HG02678 (cell line): ENCODE data around the gene NPR2.

Experiments used
- ATAC-seq: cut with Tn5 transposase; IDR thresholded peaks from one replicate; pipeline ENCODE4 v1.9.1; 2021; ENCODE audit warnings: mild to moderate bottlenecking, moderate library complexity; ENCODE audit not compliant: unreplicated experiment

Gene NPR2

DNA sequence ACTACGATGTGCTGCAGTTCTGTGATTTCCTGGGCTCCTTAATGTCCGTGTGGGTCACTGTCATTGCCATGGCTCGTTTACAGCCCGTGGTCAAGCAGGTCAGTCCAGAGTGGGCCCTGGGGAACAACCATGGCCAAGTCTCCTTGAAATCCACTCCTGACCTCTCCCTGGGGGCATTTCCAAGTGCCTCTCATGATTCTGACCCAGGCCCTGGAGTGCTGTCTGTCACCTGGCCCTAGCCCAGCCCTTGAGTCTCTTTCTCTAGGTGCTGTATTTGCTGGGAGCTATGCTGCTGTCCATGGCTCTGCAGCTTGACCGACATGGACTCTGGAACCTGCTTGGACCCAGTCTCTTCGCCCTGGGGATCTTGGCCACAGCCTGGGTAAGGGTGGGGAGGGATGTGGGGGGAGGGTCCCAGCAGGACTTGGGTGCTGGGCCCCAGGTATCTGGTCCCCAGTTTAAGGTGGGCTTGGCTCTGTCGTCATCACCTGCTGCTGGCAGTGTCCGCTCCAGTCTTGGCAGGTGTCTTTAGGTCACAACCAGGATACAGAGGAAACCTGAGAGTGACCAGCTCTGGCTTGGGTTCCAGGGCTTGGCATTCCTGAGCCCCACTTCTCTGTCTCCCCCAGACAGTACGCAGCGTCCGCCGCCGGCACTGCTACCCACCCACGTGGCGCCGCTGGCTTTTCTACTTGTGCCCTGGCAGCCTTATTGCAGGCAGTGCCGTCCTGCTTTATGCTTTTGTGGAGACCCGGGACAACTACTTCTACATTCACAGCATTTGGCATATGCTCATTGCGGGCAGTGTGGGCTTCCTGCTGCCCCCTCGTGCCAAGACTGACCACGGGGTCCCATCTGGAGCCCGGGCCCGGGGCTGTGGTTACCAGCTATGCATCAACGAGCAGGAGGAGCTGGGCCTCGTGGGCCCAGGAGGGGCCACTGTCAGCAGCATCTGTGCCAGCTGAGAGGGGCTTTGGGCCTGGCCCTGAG is 61.8 kb downstream of the NPR2 start:
- no peak for ATAC-seq

DNA sequence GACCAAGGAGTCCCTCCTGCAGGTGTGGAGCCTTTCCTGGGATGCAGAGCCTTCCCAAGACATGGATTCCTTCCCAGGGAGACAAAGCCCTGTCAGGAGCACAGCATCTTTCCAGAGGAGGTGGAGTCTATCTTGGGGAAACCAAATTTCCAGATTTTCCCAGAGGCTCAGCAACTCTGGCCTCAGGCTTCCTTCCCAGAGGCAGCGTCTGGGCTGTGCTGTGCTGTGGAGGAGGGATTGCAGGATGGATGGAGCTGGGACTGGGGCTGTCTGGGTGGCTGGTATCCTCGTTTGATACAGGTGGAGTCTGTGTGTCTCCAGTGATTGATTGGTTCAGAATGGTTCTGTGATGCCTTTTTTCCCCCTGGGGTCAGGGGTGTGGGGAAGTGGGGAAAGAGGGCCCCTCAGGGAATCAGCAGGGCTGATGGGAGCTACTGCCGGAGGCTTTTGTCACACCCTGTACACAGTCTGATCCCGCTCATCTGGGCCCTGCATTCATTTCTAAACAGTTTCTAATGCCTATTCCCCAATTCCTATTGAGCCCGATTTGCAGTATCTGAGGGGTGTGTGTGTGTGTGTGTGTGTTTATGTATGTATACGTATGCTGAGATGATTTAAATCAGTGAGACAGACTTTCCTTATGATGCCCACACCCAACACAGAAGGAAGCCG is 62.8 kb downstream of the NPR2 start:
- no peak for ATAC-seq

DNA sequence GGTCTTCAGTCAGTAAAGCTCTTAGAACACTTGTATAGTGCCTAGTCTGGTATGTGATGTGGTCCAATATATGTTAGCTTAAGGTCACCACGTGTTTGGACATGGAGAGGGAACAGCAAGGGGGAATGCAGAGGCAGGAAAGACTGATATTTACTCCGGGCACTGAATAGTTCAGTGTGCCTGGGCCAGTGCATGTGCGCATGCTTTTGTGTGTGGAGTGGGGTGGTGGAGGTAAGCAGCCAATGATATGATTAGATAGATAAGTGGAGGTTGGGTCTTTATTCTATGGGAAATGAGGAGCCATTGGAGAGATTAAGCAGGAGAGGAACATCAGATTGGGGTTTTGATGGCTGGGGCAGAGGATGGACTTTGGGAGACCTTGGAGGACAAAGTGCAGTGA is 64.8 kb downstream of the NPR2 start:
- ATAC-seq, result no peak

DNA sequence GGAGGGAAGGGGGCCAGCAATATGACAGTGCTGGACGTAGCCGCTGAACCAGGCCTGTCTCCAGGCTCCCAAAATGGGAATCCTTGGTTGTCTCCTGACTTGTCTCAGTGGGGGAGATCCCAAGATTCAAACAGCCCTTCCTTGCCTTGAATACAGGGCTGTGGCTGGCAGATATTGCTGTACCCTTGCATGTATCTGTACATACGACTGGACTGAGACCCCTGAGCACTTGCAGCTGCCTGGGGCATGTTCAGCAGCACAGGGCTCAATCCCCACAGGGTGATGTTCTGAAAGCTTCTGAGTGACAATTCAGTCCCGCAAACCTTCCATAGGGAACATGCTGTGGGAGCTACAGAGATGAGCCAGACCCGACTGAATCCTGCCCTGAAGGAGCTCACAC is 65.5 kb downstream of the NPR2 start:
- no peak for ATAC-seq

DNA sequence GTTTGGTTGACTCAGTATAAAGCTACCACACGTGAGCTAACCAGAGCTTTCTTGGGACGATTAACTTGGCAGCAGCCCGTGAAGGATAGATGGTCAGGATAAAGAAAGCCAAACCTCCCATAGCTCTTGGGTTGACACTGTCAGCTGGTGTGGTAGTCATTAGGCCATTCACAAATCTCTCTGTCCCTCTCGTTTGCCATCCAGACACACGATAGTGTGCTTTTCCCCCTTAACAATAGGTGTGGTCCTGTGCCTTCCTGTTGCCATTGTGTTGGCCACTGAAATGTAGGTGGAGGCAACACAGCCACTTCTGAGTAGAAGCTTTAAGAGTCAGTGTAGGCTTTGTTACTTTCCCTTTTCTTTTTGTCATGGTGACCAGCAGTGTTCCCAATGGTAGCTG is 67.1 kb downstream of the NPR2 start:
- ATAC-seq, result no peak
